Activated T-cell treated with anti-CD3 and anti-CD28 coated beads for 4 hours (primary cell): Measurements from ENCODE around the gene IPO8.
"Not testable (repeated sequence)": the region's sequence is repeated elsewhere in the genome, so short reads cannot be mapped to it uniquely, and the experiment has no call there.

Experiments used
- DNase-seq: peaks from one replicate; pipeline ENCODE4 v3.0.0-alpha.2; 2020

The IPO8 gene

GRCh38 chr12:30687265-30687986 is 8.2 kb downstream of the IPO8 start:
- DNase-seq: no peak

- DNase-seq: no peak
Measured at GRCh38 chr12:30679241-30679640, 16.4 kb downstream of the IPO8 start.

DNA sequence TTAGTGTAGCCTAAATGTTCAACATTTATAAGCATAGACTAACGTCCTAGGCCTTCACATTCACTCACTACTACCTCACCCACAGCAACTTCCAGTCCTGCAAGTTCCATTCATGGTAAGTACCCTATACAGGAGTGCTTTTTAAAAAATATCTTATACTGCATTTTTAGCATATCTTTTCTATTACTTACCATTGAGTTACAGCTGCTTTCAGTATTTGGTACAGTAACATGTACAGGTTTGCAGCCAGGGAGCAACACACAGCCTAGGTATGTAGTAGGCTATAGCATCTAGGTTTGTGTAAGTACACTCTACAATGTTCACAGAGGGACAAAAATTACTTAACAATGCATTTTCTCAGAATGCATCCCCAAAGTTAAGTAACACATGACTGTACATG is 17.4 kb downstream of the IPO8 start:
- no peak for DNase-seq

GRCh38 chr12:30661210-30661609 is 34.5 kb downstream of the IPO8 start:
- no peak for DNase-seq

DNA sequence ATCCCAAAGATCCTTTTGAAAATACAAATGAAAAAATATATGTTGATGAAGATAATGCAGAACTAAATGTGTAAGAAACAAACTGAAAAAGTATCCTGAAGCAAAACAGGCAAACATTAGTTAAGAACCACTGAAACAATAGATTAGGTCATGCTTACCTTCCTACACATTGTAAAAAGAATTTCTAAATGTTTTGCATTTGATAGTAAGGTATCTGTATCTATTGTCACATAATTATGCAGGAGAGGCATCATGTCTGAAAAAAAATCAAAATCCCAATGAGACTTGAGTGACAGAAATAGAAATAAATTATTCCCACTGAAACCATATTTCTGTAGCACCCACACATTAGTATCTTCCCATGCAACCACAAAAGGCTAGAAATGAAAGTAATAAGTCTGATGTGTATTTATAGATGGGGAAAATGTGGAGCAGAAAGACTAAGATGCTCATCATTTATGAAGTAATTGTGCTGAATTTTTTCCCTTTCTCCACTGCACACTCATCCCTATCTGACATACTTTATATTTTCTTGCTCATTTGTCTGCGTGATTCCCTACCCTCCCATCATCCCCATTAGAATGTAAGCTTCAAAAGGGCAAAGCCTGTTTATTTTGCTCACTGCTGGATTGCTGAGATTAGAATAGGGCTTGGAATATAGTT is 43.5 kb downstream of the IPO8 start:
- DNase-seq: no peak

GRCh38 chr12:30646821-30647220 is 48.8 kb downstream of the IPO8 start:
- DNase-seq: no peak

DNA sequence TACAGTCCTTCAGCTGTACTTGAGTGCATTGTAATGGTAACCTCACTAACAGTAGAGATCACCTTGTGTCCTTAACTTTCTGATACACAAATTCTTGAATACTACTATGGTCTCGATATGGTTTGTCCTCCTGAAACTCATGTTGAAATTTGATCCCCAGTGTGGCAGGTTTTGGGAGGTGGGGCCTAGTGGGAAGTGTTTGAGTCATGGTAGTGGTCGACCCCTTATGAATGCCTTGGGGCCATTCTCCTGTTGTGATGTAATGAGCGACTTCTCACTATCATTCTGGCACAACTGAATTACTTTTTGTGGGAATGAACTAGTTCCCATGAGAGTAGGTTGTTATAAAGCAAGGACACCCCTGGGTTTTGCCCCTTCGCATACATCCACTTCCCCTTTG is 52.3 kb downstream of the IPO8 start:
- no peak for DNase-seq

DNA sequence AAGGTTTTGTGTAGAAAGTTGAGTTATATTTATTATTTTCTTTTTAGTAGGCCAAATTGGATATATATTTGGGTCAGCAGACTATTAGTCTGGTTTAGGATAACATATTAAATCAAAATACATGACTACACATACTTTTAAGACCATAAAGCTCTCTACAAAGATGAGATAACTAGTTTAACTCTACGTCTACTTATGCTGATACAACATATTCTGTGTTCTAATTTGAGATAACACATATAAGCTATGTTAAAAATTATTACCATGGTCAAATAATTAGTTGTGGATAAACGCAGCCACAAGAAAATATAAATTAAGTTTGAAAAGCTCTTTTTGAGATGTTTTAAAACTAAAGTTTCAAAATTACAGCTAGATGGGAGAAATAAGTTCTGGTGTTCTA is 55.3 kb downstream of the IPO8 start:
- no peak for DNase-seq

DNA sequence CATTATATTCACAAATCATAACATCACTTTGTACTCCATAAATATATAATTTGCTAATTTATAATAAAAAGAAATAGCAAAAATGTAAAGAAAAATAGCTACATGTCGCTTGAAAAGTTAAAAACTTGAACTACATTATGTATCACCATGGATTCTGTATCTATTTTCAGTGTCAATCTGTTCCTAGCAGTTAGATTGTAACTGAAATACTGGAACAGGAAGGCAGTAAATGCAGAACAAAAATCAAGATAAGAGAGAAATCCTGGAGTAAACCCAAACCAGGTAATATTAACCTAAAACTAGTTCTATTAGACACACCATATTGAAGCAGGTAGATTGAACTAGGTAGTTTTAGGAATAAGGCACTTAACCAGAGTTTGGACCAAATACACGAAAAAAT is 60.3 kb downstream of the IPO8 start:
- no peak for DNase-seq

DNA sequence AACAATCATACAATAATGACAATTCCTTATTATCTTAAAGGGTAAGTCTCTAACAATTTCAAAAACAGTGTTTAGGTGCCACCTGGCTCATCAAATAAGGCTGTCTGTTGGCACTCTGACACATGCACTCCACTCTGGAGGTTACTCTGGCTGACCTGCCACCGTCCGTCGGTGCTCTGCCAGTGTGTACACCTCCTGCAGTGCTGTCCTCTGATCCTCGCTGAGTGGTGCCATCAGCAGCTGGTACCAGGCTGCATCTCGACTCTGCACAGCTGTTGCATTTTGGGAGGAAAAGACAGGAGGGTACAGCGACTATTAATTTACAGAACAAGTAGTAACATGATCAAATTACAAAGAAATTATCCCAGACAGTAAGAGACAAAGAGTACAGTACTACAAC is 63.9 kb downstream of the IPO8 start:
- DNase-seq: no peak

- no peak for DNase-seq
Measured at GRCh38 chr12:30630979-30631285, 64.7 kb downstream of the IPO8 start.

DNA sequence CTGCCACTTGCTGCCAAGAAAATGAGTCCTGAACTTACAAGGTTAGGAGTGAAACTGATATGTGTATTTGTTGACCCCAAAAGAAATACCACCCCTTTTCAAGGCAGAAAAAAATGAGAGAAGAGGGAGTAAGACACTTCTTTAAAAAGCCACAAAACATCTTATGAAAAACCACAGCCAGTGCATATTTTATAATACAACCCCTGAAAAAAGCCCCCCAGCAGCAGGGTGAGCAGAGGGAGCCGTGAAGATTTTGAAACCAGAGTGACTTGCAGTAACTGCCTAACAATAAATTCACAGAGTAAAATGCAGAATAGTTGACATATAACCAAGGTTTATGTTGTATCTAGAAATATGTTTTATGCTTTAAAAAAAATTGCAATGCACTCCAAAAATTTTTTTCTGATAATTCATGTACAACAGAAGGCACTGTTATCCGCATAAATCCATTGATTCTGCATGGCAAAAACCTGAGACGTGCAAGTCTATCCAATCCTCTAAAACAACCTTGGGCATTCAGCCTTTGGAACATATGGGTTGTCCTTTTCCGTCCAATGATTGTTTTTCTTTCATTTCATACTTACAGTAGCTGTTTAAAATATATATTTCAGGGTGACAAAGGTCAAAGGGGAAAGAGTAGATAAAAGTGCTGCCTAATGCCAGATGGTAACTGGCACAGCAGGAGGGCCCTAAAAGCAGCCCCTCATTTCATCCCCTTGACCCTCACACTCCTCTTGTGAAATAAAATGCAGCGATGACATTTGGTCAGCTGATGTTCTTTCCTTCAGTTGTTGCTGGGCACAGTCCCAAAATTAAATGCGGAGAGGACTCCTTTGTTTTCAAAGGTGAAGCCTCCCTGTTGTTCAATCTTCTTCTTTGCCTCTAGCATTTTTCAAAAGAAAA is 65.3 kb downstream of the IPO8 start:
- DNase-seq: no peak

DNA sequence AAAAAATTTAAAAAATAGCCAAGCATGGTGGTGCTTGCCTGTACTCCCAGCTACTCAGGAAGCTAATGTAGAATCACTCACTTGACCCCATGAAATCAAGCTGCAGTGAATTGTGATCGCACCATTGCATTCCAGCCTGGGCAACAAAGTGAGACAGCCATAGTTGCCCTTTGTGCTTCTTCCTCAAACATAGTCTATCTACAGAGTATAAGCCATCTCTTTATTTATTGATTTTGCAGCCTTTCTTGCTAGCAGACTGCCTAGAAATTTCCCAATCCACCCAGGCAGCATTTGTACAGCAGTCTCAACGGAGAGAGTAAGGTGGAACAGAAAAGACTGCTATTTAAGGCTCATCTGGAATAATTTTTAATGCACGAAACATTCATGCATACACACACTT is 68.8 kb downstream of the IPO8 start:
- no peak for DNase-seq

DNA sequence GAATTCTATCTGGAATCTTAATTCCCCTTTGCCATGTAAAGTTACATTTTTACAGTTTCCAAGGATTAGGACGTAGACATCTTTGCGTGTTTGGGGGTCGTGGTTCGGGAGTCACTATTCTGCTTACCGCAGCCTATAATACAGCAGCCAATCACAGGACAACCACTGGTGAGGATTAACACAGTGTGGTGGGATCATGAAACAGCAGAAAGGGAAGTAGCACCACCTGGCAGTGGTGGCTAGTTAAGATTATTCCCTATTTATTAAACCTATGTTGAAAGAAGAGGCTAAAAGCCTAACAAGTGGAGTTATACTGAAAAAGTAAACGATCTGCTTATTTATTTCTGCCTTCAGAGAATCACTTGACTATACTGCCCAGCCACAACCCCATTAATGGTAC is 71.7 kb downstream of the IPO8 start:
- no peak for DNase-seq

DNA sequence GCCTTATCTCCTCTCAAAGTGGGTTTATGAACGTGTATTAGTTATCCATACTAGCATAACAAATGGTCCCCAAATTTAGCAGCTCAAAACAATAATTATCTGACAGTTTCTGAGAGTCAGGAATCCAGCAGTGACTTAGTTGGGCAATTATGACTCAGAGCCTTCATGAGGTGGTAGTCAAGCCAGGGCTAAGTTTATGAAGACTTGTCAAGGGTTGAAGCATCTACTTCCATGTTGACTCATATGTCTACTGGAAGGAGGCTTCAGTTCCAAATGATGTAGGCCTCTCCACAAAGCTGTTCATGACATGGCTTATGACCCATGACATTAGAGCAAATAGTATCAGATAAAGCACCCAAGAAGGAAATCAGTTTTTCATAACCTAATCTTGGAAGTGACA is 73.2 kb downstream of the IPO8 start:
- no peak for DNase-seq

GRCh38 chr12:30621663-30622241 is 73.9 kb downstream of the IPO8 start:
- DNase-seq: not testable (repeated sequence)

DNA sequence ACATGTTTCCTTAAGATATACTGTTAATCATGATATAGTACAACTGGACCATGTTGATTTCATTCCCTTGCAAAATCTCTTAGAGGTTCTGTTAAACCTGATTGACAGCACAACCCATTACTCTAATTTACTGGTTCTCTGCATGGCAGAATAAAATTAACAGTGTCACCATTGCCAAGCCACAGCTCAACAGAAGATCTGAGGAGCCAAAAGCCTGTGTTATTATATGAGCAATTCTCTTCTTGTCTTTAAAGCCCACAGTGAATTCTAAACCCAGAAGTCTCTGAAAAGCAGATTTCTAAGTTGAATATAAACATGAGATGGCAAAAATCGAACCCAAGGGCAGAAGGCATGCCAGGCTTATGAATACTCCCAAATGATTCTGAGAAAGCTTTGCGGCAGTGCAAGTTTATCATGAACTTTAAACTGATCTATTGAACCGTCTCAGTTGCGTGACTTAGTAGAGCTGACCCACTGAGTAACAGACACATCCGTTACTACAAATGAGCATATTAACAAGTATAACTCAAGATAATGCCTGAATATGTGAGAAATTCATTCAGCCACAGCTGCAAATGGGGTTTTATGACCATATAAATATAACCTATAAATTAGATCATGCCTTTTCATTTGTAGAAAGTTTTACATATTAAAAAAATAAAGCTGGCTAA is 78.2 kb downstream of the IPO8 start:
- DNase-seq: no peak

- no peak for DNase-seq
Measured at GRCh38 chr12:30614031-30614430, 81.6 kb downstream of the IPO8 start.

- no peak for DNase-seq
Measured at GRCh38 chr12:30613119-30613830, 82.4 kb downstream of the IPO8 start.

DNA sequence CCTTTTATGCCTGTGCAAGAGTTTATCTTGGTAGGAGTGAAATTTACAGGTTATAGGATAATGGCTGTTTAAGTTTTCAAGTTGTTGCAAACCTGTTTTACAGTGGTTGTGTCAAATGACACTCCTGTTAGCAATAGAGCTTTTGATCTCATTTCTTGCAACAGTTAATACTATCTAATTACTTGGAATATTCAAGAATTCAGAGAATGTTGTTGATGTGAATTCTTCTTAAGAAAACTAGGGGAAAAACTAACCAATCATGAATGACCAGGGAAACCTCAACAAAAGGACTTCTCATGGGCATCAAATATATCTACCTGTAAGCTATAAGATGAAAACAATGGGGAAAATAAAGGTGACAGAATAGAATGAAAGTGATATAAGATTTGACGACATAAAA is 85.0 kb downstream of the IPO8 start:
- no peak for DNase-seq

DNA sequence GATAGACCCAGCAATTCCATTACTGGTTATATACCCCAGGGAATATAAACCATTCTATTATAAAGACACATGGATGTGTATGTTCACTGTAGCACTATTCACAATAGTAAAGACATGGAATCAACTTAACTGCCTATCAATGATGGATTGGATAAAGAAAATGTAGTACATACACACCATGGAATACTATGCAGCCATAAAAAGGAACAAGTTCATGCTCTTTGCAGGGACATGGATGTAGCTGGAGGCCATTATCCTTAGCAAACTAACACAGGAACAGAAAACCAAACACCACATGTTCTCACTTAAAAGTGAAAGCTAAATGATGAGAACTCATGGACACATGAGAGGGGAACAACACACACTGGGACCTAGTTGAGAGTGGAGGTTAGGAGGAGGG is 85.8 kb downstream of the IPO8 start:
- not testable (repeated sequence) for DNase-seq

DNA sequence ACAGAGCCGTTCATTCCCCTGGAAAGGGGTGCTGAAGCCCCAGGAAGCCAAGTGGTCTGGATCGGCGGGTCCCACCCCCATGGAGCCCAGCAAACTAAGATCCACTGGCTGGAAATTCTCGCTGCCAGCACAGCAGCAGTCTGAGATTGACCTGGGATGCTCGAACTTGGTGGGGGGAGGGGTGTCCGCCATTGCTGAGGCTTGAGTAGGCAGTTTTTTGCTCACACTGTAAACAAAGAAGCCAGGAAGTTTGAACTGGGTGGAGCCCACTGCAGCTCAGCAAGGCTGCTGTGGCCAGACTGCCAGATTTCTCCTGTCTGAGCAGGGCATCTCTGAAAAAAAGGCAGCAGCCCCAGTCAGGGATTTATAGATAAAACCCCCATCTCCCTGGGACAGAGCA is 91.4 kb downstream of the IPO8 start:
- not testable (repeated sequence) for DNase-seq
